Measurements from ENCODE around the gene RACGAP1. TPM values are rescaled to one million over a fixed set of nuclear protein-coding genes. Genes with fewer than 3 reads are reported as not detected.
"Not testable (repeated sequence)": the region's sequence is repeated elsewhere in the genome, so short reads cannot be mapped to it uniquely, and the experiment has no call there.

RACGAP1 gene
- total RNA-seq, 1 donor = 3.7 TPM

DNA sequence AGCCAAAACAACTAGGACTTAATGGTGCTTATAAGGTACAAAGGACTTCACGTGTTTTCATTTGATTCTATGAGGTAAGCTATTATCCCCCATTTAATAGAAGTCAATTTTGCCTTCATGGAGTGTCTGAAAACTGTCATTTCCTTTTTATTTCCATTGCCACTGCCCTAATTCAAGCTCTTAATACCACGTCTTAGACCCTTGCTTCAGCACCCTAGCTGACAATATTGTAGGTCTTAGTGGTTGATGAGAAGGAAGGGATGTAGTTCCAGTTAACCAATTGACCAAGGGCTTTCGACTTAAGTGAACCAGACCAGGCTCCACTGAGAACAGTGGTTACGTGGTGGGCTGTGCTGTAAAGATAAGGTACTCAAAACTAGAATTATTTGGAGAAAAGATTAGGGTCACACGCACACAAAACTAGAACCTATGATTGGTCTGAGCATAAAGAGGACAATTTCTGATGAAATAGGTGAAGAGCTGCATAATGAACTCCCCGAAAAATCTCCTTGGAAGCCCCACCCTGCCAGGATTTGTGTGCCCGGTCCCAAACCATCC lies 22.5 kb upstream of the RACGAP1 start:
- H3K27me3 ChIP-seq (ENCODE audit: insufficient read depth, low read length) = peaks cover 12% of the 10 kb centered on the region
- H3K9me3 ChIP-seq (ENCODE audit: low read depth, low read length) = no peaks in the 10 kb centered on the region
- H3K4me3 ChIP-seq (ENCODE audit: low read length) = no peak overlapping the region
- H3K4me1 ChIP-seq (ENCODE audit: insufficient read depth, low read length) = peaks cover 18% of the 10 kb centered on the region

DNA sequence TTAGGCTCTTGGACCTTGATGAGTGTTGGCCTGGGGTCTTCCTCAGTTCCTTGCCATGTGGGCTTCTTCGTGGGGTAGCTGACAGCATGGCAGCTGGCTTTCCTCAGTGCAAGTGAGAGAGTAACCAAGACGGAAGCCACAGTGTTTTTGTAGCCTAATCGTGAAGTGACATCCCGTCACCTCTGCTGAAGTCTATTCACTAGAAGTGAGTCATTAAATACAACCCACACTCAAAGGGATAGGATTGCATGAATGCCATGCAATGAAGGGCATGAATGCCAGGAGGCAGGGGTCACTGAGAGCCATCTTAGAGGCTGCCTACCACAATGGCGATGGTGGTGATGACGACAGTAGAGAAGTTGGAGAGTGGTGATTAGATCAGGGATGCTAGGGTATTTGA lies 18.6 kb upstream of the RACGAP1 start:
- Histone ChIP-seq H3K4me3 (ENCODE audit: low read length) (no peak overlapping the region), H3K27me3 (ENCODE audit: insufficient read depth, low read length) (no peaks in the 10 kb centered on the region), H3K9me3 (ENCODE audit: low read depth, low read length) (no peaks in the 10 kb centered on the region), H3K4me1 (ENCODE audit: insufficient read depth, low read length) (no peaks in the 10 kb centered on the region)

DNA sequence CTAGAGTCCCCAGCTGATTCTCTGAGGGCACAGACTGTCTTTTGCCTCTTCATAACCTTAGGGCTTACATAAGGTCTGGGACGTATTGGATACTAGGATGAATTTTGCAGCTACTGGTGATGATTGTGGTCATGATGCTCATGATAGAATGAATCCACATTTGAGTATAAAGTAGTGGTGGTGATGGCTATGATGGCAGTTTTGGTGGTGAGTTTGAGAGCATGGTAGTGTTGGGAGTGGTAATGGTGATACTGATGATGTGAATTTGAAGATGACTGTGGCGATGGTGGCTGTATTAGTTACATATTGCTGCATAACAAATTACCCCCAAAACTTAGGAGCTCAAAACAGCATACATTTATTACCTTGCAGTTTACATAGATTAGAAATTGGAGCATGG lies 18.0 kb upstream of the RACGAP1 start:
- Histone ChIP-seq H3K4me3 (ENCODE audit: low read length) (no peak overlapping the region), H3K9me3 (ENCODE audit: low read depth, low read length) (no peaks in the 10 kb centered on the region), H3K4me1 (ENCODE audit: insufficient read depth, low read length) (no peaks in the 10 kb centered on the region), H3K27me3 (ENCODE audit: insufficient read depth, low read length) (no peaks in the 10 kb centered on the region)

DNA sequence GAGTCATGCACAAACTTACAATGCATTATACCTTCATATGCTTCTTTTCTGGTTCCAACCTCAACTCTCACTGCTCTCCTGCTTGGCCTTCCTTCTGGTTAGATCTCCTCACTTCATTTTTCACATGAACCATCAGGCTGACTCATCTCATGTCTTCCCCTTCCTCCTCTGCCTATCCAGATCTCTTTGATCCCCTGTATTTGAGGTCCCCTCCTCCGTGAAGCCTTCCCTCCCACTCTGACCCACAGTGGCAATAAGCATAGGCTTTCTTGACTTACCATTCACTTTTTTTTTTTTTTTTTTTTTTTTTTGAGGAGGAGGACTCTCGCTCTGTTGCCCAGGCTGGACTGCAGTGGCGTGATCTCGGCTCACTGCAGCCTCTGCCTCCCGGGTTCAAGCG lies 17.4 kb upstream of the RACGAP1 start:
- Histone ChIP-seq H3K9me3 (ENCODE audit: low read depth, low read length) (no peaks in the 10 kb centered on the region), H3K4me1 (ENCODE audit: insufficient read depth, low read length) (no peaks in the 10 kb centered on the region), H3K4me3 (ENCODE audit: low read length) (no peak overlapping the region), H3K27me3 (ENCODE audit: insufficient read depth, low read length) (no peaks in the 10 kb centered on the region)

DNA sequence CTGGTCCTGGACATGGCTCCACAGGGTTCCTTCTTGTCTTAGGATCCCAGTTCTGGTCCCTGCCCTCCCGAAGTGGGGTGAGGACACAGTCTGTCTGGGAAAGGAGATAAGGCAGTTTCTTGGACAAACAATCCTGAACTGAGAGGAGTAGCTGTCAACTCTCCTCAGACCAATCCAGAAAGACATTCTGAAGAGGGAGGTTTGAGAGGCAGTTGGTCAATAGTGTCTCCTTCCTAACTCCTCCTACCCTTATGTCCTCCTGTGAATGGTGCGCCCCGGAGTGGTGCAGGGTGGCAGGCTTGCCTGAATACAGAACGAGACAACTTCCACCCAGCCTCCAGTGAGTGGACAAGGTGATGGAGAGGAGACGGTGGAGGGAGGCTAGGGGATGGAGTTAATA lies 16.7 kb upstream of the RACGAP1 start:
- H3K4me1 ChIP-seq (ENCODE audit: insufficient read depth, low read length) = no peaks in the 10 kb centered on the region

DNA sequence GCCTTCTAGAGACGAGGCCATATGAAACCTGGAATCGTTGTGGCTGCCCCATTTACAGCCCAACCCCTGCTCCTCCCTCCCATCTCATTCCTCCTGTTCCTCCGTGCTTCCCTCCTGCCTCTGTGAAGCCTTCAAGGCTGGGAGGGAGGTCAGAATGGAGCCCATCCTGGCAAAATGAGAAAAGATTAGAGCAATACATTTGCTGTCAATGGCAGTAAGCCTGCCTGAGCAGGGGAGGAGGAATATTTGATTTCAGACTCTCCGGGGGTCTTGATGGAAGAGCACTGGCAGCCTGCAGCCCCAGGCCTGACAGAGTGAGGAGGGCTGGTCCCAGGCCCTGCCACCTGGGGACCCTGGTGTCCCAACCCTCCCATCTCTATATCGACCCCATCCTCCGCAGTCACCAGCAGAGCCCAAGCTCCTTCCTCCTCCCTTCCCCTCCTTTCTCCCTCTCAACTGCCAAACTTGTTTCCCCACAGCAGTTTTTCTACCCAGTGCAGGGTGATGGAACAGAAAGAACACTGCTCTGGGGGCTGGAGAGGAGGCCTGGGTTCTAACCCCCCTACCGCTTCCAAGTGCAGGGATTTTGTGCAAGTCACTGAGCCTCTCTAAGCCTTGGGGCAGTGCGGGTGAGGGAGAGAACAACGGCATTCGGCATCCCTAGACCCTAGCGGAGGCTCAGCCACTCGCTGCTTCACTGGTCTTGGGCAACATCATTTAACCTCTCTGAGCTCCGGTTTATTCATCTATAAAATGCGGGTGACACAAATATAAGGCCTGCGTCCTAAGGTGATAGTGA lies 16.0 kb upstream of the RACGAP1 start:
- H3K4me1 ChIP-seq (ENCODE audit: insufficient read depth, low read length) = no peaks in the 10 kb centered on the region
- H3K4me3 ChIP-seq (ENCODE audit: low read length) = no peak overlapping the region
- H3K9me3 ChIP-seq (ENCODE audit: low read depth, low read length) = no peaks in the 10 kb centered on the region
- H3K27me3 ChIP-seq (ENCODE audit: insufficient read depth, low read length) = no peaks in the 10 kb centered on the region

More for the DNA sequence above, 16.7 kb upstream of the RACGAP1 start:
- Histone ChIP-seq H3K9me3 (ENCODE audit: low read depth, low read length) (no peaks in the 10 kb centered on the region), H3K4me3 (ENCODE audit: low read length) (no peak overlapping the region), H3K27me3 (ENCODE audit: insufficient read depth, low read length) (no peaks in the 10 kb centered on the region)

DNA sequence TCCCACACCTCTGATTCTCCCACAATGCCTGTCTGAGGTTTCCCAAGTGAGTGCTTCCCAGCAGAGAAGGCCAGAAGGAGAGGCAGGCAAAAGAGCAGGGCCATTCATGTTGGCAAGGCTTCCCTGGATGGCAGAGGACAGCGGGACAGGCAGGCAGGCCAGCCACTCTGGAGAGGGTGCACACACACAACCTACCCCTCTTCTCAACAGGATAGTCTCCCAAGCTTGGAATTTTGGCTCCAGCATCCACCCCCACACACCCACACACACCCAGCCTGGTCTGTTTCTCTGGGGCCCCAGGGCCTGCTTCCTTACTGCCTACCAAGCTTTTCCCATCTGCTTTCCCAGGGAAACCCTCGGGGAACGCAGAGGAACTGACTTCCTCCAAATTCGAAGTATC lies 15.4 kb upstream of the RACGAP1 start:
- H3K4me3 ChIP-seq (ENCODE audit: low read length) = no peak overlapping the region
- H3K9me3 ChIP-seq (ENCODE audit: low read depth, low read length) = no peaks in the 10 kb centered on the region
- H3K27me3 ChIP-seq (ENCODE audit: insufficient read depth, low read length) = no peaks in the 10 kb centered on the region
- no peaks in the 10 kb centered on the region for H3K4me1 ChIP-seq (ENCODE audit: insufficient read depth, low read length)

DNA sequence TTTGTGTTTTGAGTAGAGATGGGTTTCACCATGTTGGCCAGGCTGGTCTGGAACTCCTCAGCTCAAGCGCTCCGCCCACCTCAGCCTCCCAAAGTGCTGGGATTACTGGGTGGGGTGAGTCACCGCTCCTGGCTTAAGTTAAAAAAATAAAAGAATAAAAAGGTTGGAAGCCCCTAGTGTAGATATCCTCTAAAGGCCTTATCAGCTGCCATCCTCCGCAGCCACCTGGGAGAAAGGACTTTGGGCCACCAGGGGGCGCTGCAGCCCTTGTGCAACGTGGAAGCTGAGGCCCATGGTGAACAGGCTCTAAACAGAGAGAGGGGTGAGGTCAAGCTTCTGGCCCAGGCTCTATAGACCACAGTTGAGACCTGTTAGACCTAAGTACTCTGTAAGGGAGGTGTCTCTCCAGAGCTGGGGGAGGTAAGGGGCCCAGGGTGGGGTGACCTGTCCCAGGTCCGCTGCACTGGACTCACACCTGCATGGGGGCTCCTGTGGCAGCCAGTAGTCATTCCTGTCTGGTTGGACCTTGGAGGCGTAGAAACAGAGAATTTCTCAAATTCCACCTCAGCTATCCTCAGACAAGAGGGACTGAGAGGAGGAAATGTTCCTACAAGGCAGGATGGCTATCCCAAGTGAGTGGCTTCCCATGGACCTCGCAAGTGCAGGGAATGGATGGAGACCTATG lies 14.0 kb upstream of the RACGAP1 start:
- H3K4me3 ChIP-seq (ENCODE audit: low read length) = no peak overlapping the region
- H3K4me1 ChIP-seq (ENCODE audit: insufficient read depth, low read length) = no peaks in the 10 kb centered on the region
- H3K9me3 ChIP-seq (ENCODE audit: low read depth, low read length) = no peaks in the 10 kb centered on the region
- H3K27me3 ChIP-seq (ENCODE audit: insufficient read depth, low read length) = no peaks in the 10 kb centered on the region

DNA sequence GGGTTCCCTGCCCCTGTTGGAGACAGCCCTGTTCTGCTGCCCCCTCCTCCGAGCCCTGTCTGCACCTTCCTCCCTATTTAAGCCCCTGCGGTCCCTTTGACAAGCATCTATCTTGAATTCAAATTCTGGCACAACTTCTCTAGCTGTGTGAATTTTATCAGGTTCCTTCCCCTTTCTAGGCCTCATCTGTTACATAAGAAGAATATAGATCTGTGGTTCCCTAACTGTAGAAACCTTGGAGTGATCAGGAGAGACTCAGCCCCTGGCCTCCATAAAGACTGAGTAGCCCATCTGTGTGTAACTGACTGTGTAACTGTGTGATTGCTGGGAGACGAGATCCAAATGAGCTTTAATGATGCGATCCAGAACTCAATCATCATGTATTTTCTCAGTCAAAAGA lies 13.0 kb upstream of the RACGAP1 start:
- peaks cover 8% of the 10 kb centered on the region for H3K4me1 ChIP-seq (ENCODE audit: insufficient read depth, low read length)
- no peaks in the 10 kb centered on the region for H3K27me3 ChIP-seq (ENCODE audit: insufficient read depth, low read length)
- H3K9me3 ChIP-seq (ENCODE audit: low read depth, low read length) = no peaks in the 10 kb centered on the region
- H3K4me3 ChIP-seq (ENCODE audit: low read length) = no peak overlapping the region

DNA sequence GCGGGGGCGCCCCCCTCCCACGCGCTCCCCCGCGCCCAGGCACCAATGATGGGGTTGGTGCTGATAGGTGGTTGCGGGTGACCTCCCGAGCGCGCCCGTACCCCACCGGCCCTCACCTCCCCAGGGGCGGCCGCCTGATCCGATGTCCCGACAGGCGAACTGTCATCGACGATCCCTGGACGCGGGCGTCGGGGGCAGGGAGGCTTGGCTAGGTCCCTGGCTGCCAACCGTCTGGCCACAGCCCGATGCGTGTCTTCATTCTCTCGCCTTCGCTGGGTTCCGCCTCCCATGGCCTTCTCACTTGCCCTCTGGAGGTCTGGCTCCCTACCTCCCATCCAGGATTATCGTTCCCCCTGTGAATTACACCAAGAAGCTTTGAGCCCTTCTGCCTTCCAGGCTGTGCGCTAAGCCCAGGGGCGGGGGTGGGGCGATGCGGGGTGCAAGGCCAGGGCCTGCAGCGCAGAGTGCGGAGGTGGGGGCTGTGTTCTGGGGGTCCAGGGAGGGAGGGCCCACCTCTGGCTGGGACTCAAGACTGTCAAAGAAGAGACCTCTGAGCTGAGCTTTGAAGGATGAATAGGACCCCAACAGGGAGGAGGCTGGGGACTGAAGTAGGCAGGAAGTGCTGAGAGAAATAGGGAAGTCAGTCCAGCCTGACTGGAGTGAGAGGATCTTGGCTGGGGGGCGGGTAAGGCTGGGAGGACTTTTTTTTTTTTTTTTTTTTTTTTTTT lies 7.7 kb upstream of the RACGAP1 start:
- H3K9me3 ChIP-seq (ENCODE audit: low read depth, low read length) = no peaks in the 10 kb centered on the region
- H3K27me3 ChIP-seq (ENCODE audit: insufficient read depth, low read length) = no peaks in the 10 kb centered on the region
- peak overlapping the region; percentile 51 for H3K4me3 ChIP-seq (ENCODE audit: low read length)

DNA sequence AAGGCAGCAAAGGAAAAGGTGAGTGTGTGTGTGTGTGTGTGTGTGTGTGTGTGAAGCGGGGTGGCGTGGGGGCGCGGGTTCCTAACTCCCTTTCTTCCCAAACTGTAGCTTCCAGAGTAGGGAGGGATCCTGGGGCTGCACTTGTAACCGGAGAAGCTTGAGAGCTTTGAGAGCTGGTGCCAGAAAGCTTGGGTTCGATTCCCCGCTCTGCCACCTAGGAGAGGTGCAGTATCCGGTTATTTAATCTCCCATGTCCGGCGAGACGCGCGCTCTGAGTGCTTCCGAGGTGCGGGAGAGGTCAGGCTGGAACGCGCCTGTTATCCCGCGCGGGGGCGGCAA lies 7.2 kb upstream of the RACGAP1 start:
- Histone ChIP-seq H3K4me3 (ENCODE audit: low read length) (peak overlapping the region; percentile 51), H3K9me3 (ENCODE audit: low read depth, low read length) (no peaks in the 10 kb centered on the region)

More for the DNA sequence above, 7.7 kb upstream of the RACGAP1 start:
- H3K4me1 ChIP-seq (ENCODE audit: insufficient read depth, low read length) = peaks cover 16% of the 10 kb centered on the region

DNA sequence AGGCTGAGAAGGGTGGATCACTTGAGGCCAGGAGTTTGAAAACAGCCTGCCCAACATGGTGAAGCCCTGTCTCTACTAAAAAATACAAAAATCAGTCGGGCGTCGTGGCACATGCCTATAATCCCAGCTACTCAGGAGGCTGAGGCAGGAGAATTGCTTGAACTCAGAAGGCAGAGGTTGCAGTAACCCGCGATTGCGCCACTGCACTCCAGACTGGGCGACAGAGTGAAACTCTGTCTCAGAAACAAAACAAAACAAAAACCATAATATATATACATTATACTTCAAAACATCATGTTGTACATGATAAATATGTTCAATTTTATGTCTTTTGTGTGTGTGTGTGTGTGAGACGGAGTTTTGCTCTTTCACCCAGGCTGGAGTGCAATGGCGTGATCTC lies 5.2 kb upstream of the RACGAP1 start:
- H3K27me3 ChIP-seq (ENCODE audit: insufficient read depth, low read length); H3K4me3 ChIP-seq (ENCODE audit: low read length); H3K9me3 ChIP-seq (ENCODE audit: low read depth, low read length): not testable (repeated sequence)
- peaks cover 16% of the 10 kb centered on the region for H3K4me1 ChIP-seq (ENCODE audit: insufficient read depth, low read length)

More for the DNA sequence above, 7.2 kb upstream of the RACGAP1 start:
- no peaks in the 10 kb centered on the region for H3K27me3 ChIP-seq (ENCODE audit: insufficient read depth, low read length)
- H3K4me1 ChIP-seq (ENCODE audit: insufficient read depth, low read length) = peaks cover 16% of the 10 kb centered on the region

DNA sequence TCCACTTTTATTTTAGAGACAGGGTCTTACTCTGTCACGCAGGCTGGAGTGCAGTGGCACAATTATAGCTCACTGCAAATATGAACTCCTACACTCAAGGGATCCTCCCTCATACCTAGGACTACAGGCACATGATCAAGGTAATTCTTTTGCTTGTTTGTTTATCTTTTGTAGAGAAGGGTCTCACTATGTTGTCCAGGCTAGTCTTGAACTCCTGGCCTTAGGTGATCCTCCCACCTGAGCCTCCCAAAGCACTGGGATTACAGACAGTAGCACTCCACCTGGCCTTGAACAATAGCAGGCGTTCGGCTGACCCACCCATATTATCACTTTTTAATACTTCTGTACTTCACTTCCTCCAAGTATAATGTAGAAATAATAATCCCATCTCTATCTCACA lies 1.4 kb upstream of the RACGAP1 start:
- no peaks in the 10 kb centered on the region for H3K27me3 ChIP-seq (ENCODE audit: insufficient read depth, low read length)
- H3K4me3 ChIP-seq (ENCODE audit: low read length) = no peak overlapping the region
- peaks cover 17% of the 10 kb centered on the region for H3K4me1 ChIP-seq (ENCODE audit: insufficient read depth, low read length)
- H3K9me3 ChIP-seq (ENCODE audit: low read depth, low read length) = no peaks in the 10 kb centered on the region

DNA sequence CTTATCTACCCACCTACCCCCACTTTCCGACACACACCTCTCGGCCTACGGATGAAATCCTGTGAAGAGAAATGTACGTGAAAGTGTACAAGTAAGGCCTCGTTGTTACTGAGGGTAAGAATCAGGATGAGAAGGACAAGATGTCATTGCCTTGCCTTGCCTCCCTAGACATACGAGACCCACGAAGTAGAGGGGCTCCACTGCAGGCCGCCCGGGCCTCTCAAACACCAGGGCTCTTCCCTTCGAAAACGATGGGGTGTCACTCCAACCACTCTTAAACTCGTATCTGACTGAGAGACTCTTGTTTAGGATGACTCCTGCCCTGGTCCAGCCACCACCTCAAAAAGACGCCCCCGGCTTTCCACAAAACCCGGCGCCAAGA lies 498 bp downstream of the RACGAP1 start:
- Histone ChIP-seq H3K4me3 (ENCODE audit: low read length) (peak overlapping the region; percentile 73), H3K9me3 (ENCODE audit: low read depth, low read length) (no peaks in the 10 kb centered on the region), H3K4me1 (ENCODE audit: insufficient read depth, low read length) (peaks cover 17% of the 10 kb centered on the region), H3K27me3 (ENCODE audit: insufficient read depth, low read length) (no peaks in the 10 kb centered on the region)

DNA sequence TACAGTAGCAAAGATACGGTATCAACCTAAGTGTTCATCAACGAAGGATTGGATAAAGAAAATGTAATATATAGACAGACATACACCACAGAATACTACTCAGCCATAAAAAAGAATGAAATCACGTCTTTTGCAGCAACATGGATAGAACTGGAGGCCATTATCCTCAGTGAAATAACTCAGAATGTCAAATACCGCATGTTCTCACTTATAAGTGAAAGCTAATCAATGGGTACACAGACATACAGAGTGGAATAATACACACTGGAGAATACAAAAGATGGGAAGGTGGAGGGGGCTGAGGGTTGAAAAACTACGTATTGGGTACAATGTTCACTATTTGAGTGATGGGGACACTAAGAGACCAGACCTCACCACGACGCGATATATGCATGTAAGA lies 1.1 kb downstream of the RACGAP1 start:
- no peaks in the 10 kb centered on the region for H3K27me3 ChIP-seq (ENCODE audit: insufficient read depth, low read length)
- H3K4me3 ChIP-seq (ENCODE audit: low read length) = no peak overlapping the region
- no peaks in the 10 kb centered on the region for H3K9me3 ChIP-seq (ENCODE audit: low read depth, low read length)
- H3K4me1 ChIP-seq (ENCODE audit: insufficient read depth, low read length) = peaks cover 17% of the 10 kb centered on the region
